HG02798 (cell line): ENCODE results near the gene ACER3.
"Not testable (repeated sequence)": the region's sequence is repeated elsewhere in the genome, so short reads cannot be mapped to it uniquely, and the experiment has no call there.

Experiments used
- ATAC-seq: cut with Tn5 transposase; IDR thresholded peaks from one replicate; pipeline ENCODE4 v1.9.1; 2021; ENCODE audit warnings: mild to moderate bottlenecking; ENCODE audit not compliant: unreplicated experiment, poor library complexity

ACER3 gene

GRCh38 chr11:77031599-77031998, 170.9 kb downstream of the ACER3 start:
- ATAC-seq = no peak

- ATAC-seq = no peak
Observed at GRCh38 chr11:77035039-77035438, 174.3 kb downstream of the ACER3 start.

GRCh38 chr11:77035580-77035979, 174.9 kb downstream of the ACER3 start:
- ATAC-seq = no peak

- ATAC-seq = no peak
Observed at GRCh38 chr11:77036398-77036797, 175.7 kb downstream of the ACER3 start.

GRCh38 chr11:77037057-77037456, 176.3 kb downstream of the ACER3 start:
- ATAC-seq = no peak

GRCh38 chr11:77038029-77038824, 177.5 kb downstream of the ACER3 start:
- ATAC-seq = no peak

DNA sequence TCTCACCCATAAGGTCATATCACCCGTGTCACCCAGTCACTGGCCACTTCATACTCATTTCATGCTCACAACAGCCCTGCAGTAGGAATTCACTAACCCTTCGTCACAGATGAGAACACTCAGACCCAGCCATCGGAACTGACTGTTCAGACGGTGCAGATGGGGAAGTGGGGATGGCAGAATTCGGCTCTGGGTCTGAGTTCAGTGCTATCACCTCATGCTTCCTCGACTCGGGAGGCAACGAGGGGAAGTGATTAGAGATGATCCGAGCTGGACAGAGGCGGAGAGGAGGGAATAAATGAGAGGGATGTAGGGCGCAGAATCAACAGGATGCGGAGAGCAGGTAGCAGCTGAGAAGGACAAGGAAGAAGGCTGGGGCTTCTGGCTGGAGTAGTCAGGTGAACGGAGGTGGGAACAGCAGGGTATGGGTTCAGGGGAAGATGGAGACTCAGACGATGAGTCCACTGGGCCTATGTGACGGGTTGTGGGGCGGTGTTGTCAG, 178.2 kb downstream of the ACER3 start:
- ATAC-seq = no peak

GRCh38 chr11:77039491-77040400, 179.0 kb downstream of the ACER3 start:
- ATAC-seq = no peak

GRCh38 chr11:77040401-77040777, 179.7 kb downstream of the ACER3 start:
- ATAC-seq = no peak

GRCh38 chr11:77040889-77041288, 180.2 kb downstream of the ACER3 start:
- no peak for ATAC-seq

DNA sequence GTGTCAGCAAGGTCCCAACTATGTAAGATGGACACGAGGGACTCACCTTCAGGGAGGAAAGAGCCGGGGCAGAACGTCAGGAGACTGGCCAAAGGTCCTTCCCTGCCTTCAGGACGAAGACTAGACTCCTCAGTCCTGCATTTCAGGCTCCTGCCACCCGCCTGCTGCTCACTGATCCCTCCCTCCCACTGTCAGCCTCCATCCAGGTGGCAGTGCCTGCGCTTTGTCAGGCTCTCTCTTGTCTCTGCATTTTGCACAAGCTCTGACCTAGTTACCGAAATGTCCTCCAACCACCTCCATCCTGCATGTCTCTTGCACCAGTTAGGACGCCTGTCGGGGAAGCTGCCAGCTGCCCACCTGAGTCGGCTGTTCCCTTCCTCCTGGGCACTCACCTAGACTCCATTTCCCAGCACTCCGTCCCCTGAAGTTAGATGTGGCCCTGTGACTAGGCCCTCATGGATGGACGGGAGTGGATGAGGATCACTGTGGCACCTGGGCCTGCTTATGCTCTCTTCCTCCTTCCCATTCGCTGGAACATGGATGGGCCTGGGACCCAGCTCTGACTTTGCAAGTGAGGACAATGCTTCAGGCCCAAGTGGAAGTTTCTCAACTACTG, 181.5 kb downstream of the ACER3 start:
- ATAC-seq = no peak

DNA sequence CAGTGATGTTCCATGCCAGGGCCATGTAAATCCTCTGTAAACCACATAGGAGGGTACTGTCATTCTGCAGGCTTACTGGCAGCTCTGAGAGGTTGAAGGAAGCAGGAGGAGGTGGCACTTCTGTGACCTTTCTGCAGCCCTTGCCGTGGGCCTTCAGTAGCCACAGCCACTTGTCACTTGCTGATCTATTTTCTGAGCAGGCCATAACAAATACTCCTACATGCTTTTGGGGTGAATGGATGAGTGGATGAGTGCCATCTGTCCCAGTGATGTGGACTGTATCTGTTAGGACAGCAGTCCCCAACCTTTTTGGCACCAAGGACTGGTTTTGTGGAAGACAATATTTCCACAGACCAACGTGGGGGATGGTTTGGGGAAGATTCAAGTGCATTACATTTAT, 183.6 kb downstream of the ACER3 start:
- no peak for ATAC-seq

- ATAC-seq = no peak
Observed at GRCh38 chr11:77044886-77045285, 184.2 kb downstream of the ACER3 start.

DNA sequence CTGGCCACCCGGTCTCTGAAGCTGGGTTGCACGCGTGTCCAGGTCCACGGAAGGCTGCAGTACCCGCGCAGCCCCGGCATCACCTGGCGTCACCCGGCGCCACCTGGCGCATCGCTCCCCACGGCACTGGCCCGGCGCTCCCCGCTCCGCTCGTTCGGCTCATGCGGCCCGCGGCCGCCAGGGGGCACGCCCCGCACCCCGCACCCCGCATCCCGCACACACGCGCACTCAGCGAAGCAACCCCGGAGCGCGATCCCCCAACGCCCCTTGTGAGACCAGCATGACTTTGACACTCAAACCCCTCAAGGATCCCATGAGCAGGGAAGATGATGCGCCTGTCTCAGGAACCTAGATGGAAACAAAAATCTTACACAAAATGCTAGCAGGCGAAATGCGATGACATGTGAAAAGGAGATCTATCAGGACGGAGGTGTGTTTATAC, 185.4 kb downstream of the ACER3 start:
- peak; percentile 56 for ATAC-seq

GRCh38 chr11:77047007-77047927, 186.5 kb downstream of the ACER3 start:
- ATAC-seq = peak; percentile 83

- ATAC-seq = not testable (repeated sequence)
Observed at GRCh38 chr11:77047928-77048446, 187.3 kb downstream of the ACER3 start.

DNA sequence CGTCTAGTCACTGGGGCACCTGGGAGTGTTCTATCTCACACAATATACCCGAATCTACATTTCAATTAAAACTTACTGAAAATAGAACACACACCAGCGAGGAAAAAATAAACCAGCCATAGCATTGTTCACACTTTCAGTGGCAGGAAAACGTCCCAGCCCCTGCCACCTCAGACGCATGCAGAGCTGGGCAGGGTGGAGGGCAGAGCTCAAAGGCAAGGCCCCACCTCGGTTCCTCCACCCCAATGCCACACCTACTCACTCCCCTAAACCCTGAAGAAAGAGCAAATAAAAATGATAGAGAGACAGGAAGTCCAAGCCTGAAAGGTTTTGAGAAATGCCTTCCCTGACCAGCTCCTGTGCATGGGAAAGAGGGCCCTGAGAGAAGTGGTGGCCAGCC, 188.3 kb downstream of the ACER3 start:
- no peak for ATAC-seq

DNA sequence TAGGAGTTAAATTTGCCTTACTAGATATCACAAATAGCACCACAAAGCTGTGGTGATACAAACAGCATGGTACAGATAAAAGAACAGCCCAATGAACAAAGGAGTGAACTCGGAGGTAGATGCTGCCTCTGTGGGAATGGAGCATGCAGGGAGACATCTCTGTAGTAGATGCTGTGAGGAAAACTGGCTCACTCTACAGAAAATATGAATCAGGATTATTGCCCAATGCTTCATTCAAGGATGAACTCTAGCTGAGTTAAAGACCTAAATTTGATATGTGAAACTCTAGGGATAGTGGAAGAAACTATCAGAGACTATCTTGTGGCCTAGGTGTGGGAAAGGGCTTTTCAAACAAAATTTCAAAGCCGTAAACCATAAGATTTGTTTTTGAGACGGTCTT, 190.8 kb downstream of the ACER3 start:
- ATAC-seq = no peak

DNA sequence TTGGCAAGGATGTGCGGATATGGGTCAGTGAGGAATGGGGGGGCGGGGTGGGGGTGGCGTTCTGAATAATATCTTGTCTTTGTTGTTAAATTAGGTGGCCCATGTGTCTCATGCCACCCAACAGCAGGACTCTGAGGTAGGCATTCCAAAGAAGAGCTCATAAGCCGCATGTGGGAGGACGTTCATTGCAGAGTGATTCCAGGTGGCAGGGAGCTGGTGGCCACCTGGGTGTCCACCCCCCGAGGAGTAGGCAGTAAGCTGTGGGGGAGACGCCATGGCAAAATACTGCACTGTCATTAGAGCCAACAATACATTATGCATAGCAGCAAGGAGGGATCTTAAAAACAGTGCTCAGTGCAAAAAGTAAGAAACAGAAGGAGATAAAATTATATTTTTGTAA, 191.8 kb downstream of the ACER3 start:
- no peak for ATAC-seq
